GM19240 (cell line): ENCODE results near the gene SRPRB.

Experiments
- DNase-seq: peaks from one replicate; pipeline ENCODE4 v3.0.0; 2011; ENCODE audit warnings: low spot score; ENCODE audit not compliant: insufficient read length

Gene SRPRB

GRCh38 chr3:133805702-133806475 is at the start of gene SRPRB:
TSS of gene SRPRB (plus strand) at chr3:133805815. CDS start at chr3:133805849, 34 bp downstream.
- DNase-seq = peak; percentile 96

DNA sequence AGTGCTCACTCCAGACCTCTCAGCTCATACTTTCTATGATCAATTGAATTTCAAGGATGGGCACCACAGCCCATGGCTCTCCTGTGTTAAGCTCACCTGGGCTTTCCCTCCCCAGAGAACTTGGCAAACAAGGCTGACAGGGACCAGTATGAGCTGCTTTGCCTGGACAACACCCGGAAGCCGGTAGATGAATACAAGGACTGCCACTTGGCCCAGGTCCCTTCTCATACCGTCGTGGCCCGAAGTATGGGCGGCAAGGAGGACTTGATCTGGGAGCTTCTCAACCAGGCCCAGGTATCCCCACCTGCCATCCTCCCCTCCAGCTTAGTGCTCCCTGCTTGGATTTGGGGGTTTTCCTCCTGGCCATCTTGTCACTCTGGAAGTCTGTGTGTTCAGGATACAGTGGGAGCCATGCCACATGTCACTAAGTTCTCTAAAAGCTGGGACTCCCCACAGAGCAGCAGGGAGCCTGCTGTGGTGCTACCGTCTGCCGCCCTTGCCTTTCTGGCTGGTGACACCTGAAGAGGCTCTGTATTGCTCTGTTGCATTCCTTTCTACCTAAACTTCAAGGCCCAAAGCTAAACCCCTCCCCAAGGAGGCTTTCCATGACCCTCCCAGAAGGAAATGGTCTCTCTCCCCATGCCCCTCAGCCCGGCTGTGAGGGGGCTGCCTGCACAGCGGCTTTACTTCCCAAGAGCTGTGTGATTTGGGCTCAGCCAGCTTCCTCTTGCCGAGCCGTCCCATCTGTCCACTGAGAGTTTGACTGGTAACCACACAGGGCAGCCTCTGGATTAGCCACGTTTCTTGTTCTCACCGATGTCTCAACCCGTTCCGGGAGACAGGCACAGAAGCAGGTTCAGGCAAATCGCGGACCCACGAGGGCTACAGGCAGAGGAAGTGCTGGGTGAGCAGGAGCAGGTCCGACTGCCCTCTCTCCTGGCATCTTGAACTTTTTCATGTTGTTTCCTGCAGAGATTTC is 48.6 kb upstream of the SRPRB start:
- DNase-seq = no peak

DNA sequence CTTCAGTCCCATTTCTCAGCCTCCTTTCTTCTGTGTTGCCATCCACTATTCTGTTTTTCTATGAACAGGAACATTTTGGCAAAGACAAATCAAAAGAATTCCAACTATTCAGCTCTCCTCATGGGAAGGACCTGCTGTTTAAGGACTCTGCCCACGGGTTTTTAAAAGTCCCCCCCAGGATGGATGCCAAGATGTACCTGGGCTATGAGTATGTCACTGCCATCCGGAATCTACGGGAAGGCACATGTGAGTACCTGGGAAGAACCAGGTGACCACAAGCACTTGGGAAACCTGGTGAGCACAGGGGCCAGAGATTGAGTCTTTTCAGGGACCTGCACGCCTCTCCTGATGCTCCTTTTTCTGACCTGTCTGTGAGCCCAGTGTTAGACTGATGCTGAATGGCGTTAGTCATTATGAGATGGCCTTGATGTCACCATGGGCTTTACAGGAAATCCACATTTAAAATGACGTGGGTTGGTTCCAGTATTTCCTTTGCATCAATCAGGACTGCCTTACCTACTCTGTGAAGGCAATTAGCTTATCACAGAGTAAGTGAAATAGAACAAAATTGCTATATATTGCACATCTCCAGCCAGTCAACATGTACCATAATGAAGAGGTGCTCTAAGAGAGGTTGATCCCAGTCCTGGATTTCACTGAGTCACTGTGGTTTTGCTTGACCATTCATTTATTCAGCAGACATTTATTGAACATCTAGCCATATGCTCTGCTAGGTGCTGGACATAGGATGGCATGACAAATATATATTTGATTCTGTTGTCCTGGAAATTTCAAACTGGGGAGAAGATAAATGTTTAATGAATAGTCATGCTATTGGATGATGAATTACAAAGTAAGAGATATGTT is 47.7 kb upstream of the SRPRB start:
- DNase-seq = no peak

- DNase-seq = no peak
Measured at GRCh38 chr3:133758568-133758928, 47.1 kb upstream of the SRPRB start.

- no peak for DNase-seq
Measured at GRCh38 chr3:133758964-133759739, 46.5 kb upstream of the SRPRB start.

- no peak for DNase-seq
Measured at GRCh38 chr3:133759740-133760305, 45.8 kb upstream of the SRPRB start.

- no peak for DNase-seq
Measured at GRCh38 chr3:133760916-133761315, 44.7 kb upstream of the SRPRB start.

GRCh38 chr3:133761605-133762484 is 43.8 kb upstream of the SRPRB start:
- DNase-seq = no peak

GRCh38 chr3:133762539-133762938 is 43.1 kb upstream of the SRPRB start:
- DNase-seq = no peak

- no peak for DNase-seq
Measured at GRCh38 chr3:133763797-133764683, 41.6 kb upstream of the SRPRB start.

- DNase-seq = no peak
Measured at GRCh38 chr3:133765256-133765655, 40.4 kb upstream of the SRPRB start.

DNA sequence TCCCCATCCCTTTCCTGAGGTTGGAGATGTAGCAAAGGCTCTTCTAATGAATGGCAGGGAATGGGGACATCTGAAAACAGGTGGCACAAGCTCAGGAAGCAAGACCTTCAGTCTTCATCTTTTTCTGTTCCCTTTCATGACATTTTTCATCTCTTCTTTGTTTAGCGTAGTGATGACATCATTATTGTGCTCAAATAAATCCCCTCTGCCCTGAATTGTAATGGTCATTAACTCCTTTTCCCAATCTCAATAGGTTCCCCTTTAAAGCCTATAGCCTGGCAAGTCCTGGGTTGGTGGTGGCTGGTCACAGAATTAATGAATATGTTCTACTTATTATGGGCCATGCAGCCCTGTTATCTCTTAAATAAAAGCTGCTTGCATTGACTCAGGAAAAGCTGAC is 38.0 kb upstream of the SRPRB start:
- DNase-seq = no peak

GRCh38 chr3:133769536-133769935 is 36.1 kb upstream of the SRPRB start:
- DNase-seq = no peak

DNA sequence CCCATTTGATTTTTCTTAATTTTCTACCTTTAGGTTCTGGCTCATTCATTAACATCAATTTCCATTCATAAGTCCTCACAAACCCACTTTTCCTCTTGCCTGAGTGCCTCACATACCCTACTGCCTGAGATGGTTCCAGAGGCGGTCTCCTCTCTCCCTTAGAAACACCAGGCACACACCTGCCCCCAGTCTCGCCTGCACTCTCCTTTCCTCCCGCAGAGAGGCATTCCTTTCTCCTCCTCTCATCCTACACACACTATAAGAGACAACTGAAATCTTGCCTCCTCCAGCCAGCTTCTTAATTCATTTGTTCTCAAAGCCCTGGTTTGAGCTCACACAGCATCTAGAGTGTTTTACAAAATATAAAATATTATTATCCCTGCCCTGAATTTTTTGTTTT is 31.9 kb upstream of the SRPRB start:
- DNase-seq = no peak

- no peak for DNase-seq
Measured at GRCh38 chr3:133775309-133775708, 30.3 kb upstream of the SRPRB start.

GRCh38 chr3:133775835-133776234 is 29.8 kb upstream of the SRPRB start:
- no peak for DNase-seq

- DNase-seq = no peak
Measured at GRCh38 chr3:133776794-133777438, 28.7 kb upstream of the SRPRB start.
